OCI-LY3 (cell line): ENCODE results near the gene ESRP2.

Experiments used
- CTCF ChIP-seq: fragments of 200-600, 300-600 bp; sonication (generic); IDR thresholded peaks from 2 replicates; pipeline ENCODE4 v1.5.1; 2014; ENCODE audit warnings: antibody characterized with exemption, low read length, low read depth
- EZH2phosphoT487 ChIP-seq: fragments of 200-600 bp; shearing (Covaris generic); IDR thresholded peaks from 2 replicates; pipeline ENCODE4 v1.6.1; 2018; ENCODE audit warnings: antibody characterized with exemption, mixed run types, low read depth

DNA sequence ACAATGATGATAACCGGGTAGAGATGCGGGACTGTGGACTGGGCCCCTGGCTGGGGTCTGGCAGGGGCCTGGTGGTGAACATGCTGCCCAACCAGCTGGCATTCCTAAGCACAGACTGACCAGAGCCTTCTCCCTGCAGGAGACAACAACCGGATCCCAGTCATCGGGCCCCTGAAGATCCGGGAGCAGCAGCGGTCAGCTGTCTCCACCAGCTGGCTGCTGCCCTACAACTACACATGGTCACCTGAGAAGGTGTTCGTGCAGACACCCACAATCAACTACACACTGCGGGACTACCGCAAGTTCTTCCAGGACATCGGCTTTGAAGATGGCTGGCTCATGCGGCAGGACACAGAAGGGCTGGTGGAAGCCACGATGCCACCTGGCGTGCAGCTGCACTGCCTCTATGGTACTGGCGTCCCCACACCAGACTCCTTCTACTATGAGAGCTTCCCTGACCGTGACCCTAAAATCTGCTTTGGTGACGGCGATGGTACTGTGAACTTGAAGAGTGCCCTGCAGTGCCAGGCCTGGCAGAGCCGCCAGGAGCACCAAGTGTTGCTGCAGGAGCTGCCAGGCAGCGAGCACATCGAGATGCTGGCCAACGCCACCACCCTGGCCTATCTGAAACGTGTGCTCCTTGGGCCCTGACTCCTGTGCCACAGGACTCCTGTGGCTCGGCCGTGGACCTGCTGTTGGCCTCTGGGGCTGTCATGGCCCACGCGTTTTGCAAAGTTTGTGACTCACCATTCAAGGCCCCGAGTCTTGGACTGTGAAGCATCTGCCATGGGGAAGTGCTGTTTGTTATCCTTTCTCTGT lies 23.3 kb upstream of the ESRP2 start:
- TF ChIP-seq CTCF (no peak), EZH2phosphoT487 (no peak)
